Peyer's patch (tissue), 4 donors: ENCODE data around the gene TNFRSF4. TPM values are rescaled to one million over a fixed set of nuclear protein-coding genes. Genes with fewer than 3 reads are reported as not detected.
A peak's percentile ranks its signal among the peaks of the same experiment; 100 is the strongest.

Source experiments
- DNase-seq, 3 donors: peaks; one replicate each; pipeline ENCODE4 v3.0.0-alpha.2; 2017 to 2019
- H3K27ac ChIP-seq, 4 donors: fragments of 200-600 bp; sonication (generic); one replicate each; pipeline ENCODE4 v1.5.1; 2016 to 2019
- H3K27me3 ChIP-seq, 2 donors: fragments of 200-600 bp; sonication (generic); one replicate each; pipeline ENCODE4 v1.5.1; 2019
- H3K36me3 ChIP-seq, 3 donors: fragments of 200-600 bp; sonication (generic); one replicate each; pipeline ENCODE4 v1.5.1; 2016 to 2019
- H3K4me1 ChIP-seq, 4 donors: fragments of 200-600 bp; sonication (generic); one replicate each; pipeline ENCODE4 v1.5.1; 2016 to 2019
- H3K4me3 ChIP-seq, 4 donors: fragments of 200-600 bp; sonication (generic); 1 replicate in 3 of 4; 2 replicates in 1 of 4; pipeline ENCODE4 v1.5.1; 2016 to 2019; ENCODE audit warnings: mild to moderate bottlenecking in 1 of 4
- H3K9me3 ChIP-seq, 4 donors: fragments of 200-600 bp; sonication (generic); one replicate each; pipeline ENCODE4 v1.5.1; 2016 to 2019; ENCODE audit warnings: mild to moderate bottlenecking in 1 of 4
- POLR2A ChIP-seq, 2 donors: fragments of 450-650 bp; IDR thresholded peaks; one replicate each; pipeline ENCODE4 v1.5.1; 2017; ENCODE audit warnings: antibody characterized with exemption in 2 of 2, mild to moderate bottlenecking in 2 of 2, moderate library complexity in 2 of 2
- total RNA-seq, 4 donors: library from RNA; depleted of rRNA; stranded (reverse); fragments of >200 nt; gene quantifications; one replicate each; pipeline ENCODE4 v1.1.0, GENCODE V29; 2016
- TF ChIP-seq, protein P1 (sequence below), 6 experiments: fragments of 450-650 bp in 4 of 6; fragments of 200-600 bp in 2 of 6; sonication (generic) in 1 of 6; IDR thresholded peaks; one replicate each; pipeline ENCODE4 v1.5.1; 2017 to 2019; ENCODE audit warnings: antibody characterized with exemption in 6 of 6, mild to moderate bottlenecking in 3 of 6, moderate library complexity in 1 of 6

TNFRSF4 gene
- total RNA-seq, 4 donors from 2014 or later, result 1.6 to 9.1 (median 2.8) TPM; not detected in 1

DNA sequence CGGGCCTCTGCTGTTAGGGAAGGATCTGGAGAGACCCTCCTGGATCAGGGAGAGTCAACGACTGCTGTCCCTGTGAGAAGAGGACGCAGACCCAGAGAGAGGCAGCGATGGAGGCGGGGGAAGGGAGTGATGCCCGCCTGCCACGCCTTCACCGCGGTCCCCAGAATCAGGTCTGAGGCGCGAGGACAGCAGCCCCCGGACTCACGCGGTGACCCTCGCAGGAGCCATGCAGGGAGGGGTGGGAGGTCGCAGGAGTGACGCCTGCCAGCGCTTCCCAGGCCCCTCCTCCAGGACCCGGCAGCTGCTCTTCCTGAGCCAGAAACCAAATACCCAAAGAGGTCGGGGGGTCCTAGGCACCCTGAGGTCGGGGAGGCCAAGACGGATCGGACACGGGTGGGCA, 6.2 kb upstream of the TNFRSF4 start:
- Histone ChIP-seq H3K27me3 (no peaks in the 10 kb centered on the region), H3K4me1 (peaks cover 0 to under 1% (median 0%) of the 10 kb centered on the region in 4 donors), H3K4me3 (no peak overlapping the region), H3K36me3 (peaks cover 0 to 85% (median 0%) of the 10 kb centered on the region in 3 donors), H3K9me3 (no peaks in the 10 kb centered on the region), H3K27ac (no peak overlapping the region)
- DNase-seq, result no peak
- no peak for TF ChIP-seq POLR2A (IDR thresholded peaks at IDR 0.05)
- TF ChIP-seq, protein P1, sequence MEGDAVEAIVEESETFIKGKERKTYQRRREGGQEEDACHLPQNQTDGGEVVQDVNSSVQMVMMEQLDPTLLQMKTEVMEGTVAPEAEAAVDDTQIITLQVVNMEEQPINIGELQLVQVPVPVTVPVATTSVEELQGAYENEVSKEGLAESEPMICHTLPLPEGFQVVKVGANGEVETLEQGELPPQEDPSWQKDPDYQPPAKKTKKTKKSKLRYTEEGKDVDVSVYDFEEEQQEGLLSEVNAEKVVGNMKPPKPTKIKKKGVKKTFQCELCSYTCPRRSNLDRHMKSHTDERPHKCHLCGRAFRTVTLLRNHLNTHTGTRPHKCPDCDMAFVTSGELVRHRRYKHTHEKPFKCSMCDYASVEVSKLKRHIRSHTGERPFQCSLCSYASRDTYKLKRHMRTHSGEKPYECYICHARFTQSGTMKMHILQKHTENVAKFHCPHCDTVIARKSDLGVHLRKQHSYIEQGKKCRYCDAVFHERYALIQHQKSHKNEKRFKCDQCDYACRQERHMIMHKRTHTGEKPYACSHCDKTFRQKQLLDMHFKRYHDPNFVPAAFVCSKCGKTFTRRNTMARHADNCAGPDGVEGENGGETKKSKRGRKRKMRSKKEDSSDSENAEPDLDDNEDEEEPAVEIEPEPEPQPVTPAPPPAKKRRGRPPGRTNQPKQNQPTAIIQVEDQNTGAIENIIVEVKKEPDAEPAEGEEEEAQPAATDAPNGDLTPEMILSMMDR (IDR thresholded peaks at IDR 0.05), result no peak

DNA sequence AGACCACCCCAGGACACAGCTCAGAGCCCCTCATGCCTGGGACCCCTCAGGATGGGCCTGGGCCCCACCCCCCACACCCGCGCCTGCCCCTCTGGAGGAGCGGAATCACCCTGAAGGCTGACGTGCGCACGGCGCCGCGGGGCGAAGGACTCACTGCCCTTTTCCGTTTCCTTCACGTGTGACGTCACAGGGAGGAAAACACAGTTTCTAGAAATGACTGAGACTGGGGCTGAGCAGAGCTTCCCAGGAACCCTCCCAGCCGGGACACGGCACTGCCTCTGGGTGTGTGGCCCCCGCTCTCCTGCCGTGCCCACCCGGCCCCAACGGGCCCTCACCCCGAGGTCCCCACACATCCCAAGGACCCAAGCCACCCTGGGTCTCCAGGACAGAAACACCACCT, 5.4 kb upstream of the TNFRSF4 start:
- no peak for TF ChIP-seq POLR2A (IDR thresholded peaks at IDR 0.05)
- TF ChIP-seq, protein P1 (IDR thresholded peaks at IDR 0.05), result no peak
- Histone ChIP-seq H3K9me3 (no peaks in the 10 kb centered on the region), H3K27me3 (no peaks in the 10 kb centered on the region), H3K36me3 (peaks cover 0 to 77% (median 0%) of the 10 kb centered on the region in 3 donors), H3K27ac (no peak overlapping the region), H3K4me1 (peaks cover 0 to 8% (median 7%) of the 10 kb centered on the region in 4 donors), H3K4me3 (no peak overlapping the region)
- peak in 1 of 3 donors; percentile 70 for DNase-seq

DNA sequence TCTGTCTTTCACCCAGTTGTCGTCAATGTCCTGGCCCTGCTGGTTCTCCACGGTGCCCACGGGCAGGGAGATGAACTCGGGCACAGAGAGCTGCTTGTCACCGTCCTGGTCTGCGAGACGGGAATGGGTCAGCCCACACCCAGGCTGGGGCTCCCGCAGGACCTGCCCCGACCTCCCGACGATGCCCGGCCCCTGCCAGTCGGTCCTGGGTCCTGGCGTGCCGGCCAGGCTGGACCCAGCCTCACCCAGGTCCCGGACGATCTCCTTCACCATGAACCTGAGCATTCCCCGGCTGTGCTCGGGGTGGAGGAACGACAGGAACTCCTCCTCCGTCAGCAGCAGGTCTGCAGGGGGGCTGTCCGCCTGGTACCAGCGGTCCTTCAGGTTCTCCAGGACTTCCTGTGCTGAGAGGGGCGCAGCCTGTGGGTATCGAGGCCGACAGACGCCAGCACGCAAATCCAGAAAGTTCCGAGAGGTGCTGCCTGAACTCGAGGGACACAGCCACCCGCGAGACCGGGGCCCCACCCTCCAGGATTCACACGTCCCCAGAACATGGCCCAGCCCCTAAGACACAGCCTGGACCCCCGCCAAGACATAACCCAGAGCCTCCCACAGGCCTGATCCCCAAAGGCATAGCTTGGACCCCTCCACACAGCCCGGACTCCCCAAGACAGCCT, 4.7 kb upstream of the TNFRSF4 start:
- Histone ChIP-seq H3K4me1 (peaks cover 0 to 15% (median 13%) of the 10 kb centered on the region in 4 donors), H3K4me3 (no peak overlapping the region), H3K27ac (no peak overlapping the region), H3K36me3 (peaks cover 0 to 71% (median 0%) of the 10 kb centered on the region in 3 donors), H3K27me3 (no peaks in the 10 kb centered on the region), H3K9me3 (no peaks in the 10 kb centered on the region)
- TF ChIP-seq, protein P1 (IDR thresholded peaks at IDR 0.05), result no peak
- TF ChIP-seq POLR2A (IDR thresholded peaks at IDR 0.05), result no peak
- no peak for DNase-seq

DNA sequence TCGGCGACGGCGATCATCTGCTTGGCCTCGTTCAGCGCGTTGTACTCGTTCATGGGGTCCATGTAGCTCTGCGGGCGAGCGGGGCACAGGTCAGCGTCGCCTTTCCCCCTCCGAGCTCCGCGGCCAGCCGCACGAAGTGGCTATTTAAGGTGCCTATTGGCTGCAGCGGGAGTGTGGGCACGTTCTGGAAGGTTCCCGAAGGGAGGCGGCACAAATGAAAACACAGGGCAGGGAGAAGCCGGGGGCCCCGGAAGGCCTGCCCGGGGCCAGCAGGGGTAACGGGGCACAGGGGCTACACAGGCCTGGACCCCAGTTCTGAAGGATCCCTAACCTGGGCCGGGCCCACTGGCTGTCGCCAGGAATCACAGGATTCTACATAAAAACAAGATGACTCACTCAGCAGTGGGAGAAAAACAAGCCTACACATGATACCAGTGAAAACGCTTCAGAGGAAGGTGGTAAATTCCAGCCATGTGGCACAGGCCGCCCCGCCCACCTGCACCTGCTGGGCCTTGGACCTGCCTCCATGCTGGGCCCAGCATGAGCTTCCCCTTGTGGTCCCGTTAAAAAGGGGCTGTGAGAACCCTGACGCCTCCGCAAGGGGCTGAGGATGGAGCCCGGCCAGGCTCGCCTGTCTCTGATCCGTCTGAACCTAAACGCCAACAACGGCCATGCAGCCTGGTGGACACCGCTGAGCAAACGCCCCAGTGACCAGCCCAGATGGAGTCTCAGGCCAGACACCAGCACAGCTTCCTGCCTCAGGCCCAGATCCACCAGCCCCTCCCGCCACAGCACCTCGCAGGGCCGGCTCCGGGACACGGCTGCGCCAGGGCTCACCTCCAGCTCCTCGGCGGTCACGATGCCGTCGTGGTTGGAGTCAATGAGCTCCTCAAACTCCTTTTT, 3.9 kb upstream of the TNFRSF4 start:
- H3K36me3 ChIP-seq, result peaks cover 0 to 63% (median 0%) of the 10 kb centered on the region in 3 donors
- H3K27me3 ChIP-seq, result no peaks in the 10 kb centered on the region
- TF ChIP-seq, protein P1 (IDR thresholded peaks at IDR 0.05), result no peak
- TF ChIP-seq POLR2A (IDR thresholded peaks at IDR 0.05), result no peak
- no peaks in the 10 kb centered on the region for H3K9me3 ChIP-seq
- peaks cover 0 to 22% (median 18%) of the 10 kb centered on the region in 4 donors for H3K4me1 ChIP-seq
- DNase-seq, result no peak
- no peak overlapping the region for H3K4me3 ChIP-seq
- H3K27ac ChIP-seq, result peak overlapping the region in 1 of 4 donors; percentile 25

DNA sequence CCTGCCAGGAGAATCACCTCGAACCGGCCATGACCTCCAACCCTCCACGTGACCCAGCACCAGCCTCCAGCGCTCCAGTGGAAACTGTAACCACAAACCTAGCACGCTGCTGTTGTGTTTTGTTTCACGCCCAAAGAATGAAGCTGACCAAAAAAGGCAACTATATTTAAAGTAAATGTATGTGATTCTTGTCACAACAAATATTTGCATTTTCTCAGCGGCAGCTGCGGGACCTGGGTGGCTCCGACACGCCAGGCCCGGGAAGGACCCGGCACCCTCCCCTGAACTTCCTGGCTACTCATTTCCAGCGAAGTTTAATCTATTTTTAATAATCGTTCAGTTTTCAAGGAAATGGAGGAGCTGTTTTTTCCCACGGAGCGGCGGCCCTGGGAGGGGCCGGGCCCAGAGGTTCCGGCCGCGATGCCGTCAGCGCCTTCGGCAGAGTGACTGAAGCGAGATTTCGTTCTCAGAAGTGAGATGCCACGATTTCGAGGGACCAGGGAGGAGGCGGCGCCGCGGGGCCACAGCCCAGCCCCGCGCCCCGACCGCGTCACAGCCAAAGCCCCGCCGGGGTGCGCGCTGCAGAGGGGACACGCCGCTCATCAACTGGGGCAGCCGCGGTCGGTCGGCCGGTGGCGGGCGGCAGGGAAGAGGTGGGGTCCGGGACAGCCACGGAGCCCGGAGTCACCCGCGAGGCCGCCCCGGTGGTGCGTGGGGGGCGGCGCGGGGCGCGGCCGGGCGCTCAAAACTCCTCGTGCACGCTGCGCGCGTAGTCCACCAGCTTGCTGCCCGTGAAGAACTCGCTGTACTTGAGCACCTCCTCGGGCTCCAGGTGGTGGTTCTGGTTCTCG, 3.0 kb upstream of the TNFRSF4 start:
- Histone ChIP-seq H3K9me3 (no peaks in the 10 kb centered on the region), H3K27me3 (no peaks in the 10 kb centered on the region), H3K36me3 (peaks cover 0 to 54% (median 0%) of the 10 kb centered on the region in 3 donors), H3K27ac (peak overlapping the region in 1 of 4 donors; percentile 43), H3K4me3 (no peak overlapping the region), H3K4me1 (peaks cover 0 to 31% (median 18%) of the 10 kb centered on the region in 4 donors)
- DNase-seq, result no peak
- no peak for TF ChIP-seq POLR2A (IDR thresholded peaks at IDR 0.05)
- TF ChIP-seq, protein P1 (IDR thresholded peaks at IDR 0.05), result no peak
